Pulmonary artery endothelial cell (primary cell): ENCODE results near the gene CAT. TPM values are rescaled to one million over a fixed set of nuclear protein-coding genes. Genes with fewer than 3 reads are reported as not detected.

Experiments
- DNase-seq: peaks from one replicate; pipeline ENCODE4 v3.0.0-alpha.2; 2011; ENCODE audit warnings: low read depth, low spot score
- total RNA-seq: library from RNA; depleted of rRNA; stranded (reverse); fragments of >200 nt; gene quantifications from 2 replicates; pipeline ENCODE4 v1.2.3, GENCODE V29; 2014

The CAT gene
- total RNA-seq, 1 donor from 2014 or later: 45.9 TPM

DNA sequence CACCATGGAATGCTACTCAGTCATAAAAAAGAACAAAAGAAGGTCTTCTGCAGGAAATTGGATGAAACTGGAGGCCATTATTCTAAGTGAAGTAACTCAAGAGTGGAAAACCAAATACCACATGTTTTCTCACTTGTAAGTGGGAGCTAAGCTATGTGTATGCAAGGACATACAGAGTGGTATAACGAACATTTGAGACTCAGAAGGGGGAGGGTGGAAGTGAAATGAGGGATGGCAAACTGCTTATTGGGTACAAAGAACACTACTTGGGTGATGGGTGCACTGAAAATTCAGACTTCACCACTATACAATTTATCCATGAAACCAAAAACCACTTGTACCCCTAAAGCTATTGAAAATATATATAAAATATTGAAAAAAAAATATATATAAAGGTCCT lies 13.4 kb upstream of the CAT start:
- DNase-seq: no peak

DNA sequence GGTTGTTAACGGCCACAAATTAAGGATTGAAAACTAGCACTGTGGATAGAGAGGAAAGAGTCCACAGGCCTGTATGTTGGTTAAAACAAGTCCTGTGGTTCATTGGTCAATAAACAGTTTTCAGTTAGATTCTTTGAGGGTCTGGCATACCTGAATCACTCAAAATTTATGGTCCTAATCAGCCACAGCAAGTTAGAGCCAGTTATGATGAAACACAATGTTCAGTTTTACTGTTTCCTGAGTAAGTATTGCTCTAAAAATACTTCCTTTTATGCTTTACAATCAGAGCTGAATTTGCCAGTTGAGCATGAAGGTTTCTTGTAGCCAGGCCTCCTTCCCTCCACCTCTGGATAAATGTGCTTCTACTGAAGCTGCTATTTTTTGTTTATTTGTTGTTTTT lies 12.9 kb upstream of the CAT start:
- no peak for DNase-seq

DNA sequence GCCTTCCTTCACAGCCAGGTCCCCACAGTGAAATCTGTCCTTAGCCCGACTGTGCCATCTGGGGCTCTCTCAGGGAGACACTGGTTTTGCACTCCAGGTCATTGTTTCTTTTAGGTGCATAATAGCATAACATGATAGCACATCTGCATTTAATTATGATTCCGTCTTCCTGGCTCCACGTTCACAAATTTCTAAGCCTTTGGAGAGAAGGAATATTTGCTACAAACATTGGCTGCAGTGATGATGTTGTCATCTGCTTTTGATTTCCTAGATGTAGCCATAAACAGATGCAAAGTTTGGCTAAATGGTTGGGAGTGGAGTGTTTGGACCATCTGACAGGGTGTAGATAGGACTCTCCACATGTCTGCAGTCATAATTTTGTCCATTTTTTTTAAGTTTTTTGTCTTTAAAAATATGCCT lies 12.0 kb upstream of the CAT start:
- no peak for DNase-seq

DNA sequence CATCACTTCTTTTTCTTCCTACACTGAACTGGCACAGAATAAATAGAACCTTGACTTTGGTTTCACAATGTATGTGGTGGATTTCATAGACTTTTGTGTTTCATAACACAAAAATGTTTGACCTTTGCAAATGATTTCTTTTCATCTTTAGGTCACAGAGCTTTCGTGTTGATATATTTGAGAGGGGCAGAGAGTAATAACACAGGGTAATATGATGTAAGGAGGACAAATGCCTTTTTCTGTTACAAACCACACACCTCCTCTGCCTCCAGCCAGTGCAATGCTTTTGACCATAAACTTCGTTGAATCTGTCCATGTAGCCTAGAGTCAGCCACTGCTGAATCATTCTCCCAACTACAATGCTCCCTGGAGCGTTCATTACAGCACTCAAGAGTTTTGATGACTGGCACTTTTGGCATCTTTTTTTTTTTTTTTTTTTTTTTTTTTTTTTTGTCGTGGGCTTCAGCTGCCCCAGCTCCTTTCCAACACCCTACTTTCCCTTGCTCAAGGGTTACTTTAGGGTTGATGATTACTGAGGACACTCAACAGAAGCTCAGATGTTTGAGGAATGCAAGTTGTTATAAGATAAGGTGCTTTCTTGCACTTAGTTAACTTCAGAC lies 11.4 kb upstream of the CAT start:
- DNase-seq: no peak

DNA sequence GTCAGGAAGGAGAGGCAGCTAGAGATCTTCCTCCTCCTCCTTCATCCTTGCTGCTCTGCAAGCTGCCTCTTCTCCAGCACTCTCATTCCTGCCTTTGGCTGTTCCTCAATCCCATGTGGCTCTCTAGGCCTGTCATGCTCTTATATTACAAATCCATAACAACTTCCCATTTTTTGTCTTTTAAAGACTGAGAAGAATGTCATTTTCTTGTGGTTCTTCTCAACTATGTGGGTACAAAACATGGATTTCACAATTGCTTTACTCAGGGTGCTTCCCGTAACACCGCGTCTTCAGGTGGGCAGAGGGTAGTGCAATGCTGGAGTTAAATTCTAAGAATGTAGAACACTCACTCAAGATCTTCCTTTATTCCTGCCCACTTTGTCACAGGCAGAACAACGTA lies 6.8 kb upstream of the CAT start:
- DNase-seq: no peak

DNA sequence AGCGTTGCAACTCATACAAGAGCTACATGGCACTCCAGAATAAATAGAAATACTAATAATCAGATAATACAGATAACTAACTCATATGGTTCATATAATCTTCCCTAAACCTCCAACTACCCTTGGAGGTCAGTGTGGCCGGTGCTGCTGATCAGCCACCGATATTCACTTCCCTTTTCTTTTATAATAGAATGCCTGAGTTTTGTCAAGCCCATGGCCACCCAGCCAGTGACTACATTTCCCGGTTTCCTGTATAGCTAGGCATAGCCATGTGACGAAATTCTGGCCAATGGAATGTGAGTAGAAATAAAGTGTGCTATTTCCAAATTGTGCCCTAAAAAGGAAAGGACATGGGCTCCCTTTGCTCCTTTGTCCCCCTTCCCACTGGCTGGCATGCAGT lies 5.9 kb upstream of the CAT start:
- DNase-seq: no peak

DNA sequence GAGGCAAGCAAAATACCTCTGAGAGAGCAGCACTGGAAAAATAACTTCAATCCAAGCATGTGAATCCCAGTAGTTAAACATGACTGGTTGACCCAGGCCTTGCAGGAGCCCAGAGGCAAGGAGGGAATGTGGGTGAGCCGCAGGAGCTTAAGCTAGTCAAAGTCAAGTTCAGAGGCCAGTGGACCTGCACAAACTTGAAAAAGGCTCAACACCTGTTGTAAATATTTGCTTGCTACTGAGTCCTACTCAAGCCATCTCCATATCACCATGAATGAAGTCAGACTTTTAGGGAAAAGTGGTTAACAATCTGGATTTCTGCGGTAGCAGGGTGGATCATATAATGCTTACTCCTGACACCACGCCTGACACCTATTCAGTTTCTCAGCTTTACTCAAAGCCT lies 4.8 kb upstream of the CAT start:
- DNase-seq: no peak

DNA sequence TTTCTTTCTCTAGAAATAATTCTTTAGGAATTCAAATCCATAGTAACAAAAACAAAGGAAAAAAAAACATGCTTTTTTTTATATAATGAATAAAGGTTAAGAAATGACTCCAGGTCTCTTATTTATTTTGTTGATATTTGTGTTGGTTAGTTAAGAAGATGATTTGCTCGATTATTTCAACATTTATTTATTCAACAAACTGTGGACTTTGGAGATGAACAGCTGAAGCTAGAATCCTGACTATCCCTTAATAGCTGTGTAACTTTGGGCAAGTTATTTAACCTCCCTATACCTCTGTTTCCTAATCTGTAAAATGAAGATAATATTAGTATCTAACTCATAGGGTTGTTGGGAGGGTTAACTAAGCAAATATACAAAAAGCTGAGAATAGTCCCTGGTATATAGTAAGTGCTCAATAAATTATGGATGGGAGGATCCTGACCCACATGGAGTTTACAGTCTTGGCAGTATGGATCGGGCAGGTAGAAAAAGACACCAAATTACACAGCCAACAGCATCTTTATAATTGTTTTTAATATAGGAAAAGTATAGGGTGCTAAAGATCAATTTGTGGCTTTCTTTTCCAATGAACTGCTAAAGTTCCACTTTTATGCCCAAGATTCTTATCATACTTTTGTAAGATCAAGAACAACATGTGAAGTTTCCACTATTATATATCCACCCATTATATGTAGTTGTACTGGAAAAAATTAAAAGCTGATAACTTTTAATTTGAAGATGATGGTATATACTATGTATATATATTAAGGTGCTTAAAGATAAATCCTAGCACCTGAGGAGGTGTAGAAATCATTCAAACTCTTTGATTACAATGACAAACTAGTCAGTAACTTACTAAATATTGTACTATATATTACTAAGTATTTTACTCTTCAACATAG lies 1.3 kb upstream of the CAT start:
- DNase-seq: no peak

DNA sequence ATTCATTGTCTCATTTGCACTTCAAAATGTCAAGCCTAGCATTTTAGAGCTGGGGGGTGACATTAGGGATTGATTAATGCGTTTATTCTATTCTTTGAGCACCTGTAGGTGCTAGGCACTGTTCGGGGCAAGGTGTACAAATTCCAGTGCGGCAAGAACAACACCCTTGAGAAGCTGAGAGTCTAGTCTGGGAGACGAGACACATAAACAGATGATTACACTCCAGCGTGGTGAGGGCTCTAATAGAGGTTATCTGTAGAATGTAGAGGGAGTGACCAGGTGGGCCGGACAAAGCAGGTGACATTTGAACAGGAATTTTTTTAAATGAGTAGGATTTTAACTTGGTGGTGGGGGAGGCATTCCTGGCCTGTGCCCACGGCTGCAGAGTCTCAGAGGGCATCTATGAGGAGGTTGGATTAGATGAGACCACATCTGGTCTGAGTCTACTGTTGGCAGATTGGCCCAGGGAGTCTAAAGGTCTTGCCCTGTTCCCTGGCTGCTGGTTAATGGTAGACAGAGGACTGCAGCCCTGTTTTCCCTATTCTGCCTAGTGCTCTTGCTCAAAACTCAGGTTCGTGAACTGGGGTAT lies 970 bp downstream of the CAT start:
- no peak for DNase-seq

DNA sequence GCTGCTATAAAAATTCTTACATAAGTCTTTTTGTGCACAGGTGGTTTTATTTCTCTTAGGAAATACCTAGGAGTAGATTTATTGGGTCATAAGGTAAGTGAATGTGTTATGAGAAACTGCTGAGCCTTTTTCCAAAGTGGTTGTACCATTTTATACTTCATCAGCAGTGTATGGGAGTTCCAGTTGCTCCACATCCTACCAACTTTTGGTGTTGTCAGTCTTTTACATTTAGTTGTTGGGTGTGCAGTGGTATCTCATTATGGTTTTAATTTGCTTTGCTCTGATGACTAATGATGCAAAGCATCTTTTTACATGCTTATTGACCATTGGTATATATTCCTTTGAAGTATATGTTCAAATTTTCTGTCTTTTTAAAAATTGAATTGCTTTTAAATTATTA lies 3.1 kb downstream of the CAT start:
- no peak for DNase-seq

DNA sequence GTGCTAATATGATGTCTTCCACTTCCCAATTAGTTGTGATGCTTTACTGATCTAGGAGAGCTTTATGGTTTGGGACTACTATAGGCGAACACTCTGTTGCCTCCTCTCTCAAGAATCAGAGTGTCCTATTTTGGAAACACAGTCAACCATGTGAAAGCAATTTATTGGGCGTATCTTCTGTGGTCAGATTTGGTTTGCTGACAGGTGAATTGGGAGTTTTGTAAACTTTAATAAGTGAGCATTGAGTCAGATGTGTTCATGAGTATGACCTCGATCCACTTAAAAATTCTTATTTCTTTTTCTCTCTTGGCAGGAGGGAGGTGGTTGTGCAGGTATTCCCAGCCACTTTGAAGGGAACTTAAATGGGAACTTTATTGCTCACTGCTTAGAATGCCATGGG lies 4.4 kb downstream of the CAT start:
- no peak for DNase-seq

DNA sequence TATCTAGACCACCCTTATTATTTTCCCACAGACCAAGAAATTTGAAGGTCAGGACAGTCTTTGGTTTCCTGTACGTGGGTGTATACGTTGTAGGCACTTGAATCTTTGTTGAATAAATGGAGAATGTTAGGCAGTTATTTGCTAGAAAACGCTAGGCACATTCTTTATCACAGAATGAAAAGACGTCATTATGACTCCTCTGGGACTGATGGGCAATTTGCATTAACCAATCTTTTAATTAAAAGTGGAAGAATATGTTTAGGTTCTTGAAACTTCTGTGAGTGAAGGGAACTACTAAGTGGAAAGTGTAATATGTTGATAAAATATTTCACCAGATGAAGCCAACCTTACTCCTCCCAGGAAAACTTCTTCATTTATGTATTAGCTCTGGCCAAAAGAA lies 5.7 kb downstream of the CAT start:
- DNase-seq: no peak

DNA sequence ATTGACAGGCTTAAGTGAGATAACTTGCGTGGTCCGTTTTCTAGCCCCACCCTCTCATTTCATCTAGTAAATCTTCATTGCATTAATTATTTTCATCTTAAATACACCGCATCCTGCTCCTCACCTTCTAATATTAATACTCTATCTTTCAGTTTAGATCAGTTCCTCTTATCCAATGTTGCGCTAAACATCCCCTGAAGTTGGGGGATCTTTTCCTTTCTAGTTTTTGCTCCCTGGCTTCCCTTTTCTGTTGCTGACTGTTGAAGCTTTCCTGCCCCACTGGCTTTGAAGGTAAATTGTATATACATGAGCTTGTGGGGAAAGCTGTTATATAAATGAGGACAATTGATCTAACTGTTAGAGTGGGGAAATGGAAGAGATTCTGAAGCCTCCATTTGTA lies 7.2 kb downstream of the CAT start:
- DNase-seq: no peak

DNA sequence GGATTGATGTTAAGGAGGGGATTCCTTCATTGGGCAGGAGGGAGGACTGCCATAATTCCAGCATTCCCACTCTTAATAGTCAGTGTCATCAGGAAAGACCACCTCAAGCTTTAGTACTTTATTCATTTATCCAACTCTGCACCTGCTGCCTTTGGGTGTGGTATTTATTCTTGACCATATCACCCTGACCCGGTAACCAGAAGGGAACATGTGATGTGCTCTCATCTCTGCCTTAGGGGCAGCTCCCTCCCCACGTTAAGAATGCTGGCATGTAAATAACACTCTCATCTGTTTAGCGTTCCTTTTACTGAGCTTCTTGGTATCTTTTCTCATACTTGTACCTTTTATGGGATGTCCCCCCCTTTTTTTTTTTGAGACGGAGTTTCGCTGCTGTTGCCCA lies 7.7 kb downstream of the CAT start:
- no peak for DNase-seq

DNA sequence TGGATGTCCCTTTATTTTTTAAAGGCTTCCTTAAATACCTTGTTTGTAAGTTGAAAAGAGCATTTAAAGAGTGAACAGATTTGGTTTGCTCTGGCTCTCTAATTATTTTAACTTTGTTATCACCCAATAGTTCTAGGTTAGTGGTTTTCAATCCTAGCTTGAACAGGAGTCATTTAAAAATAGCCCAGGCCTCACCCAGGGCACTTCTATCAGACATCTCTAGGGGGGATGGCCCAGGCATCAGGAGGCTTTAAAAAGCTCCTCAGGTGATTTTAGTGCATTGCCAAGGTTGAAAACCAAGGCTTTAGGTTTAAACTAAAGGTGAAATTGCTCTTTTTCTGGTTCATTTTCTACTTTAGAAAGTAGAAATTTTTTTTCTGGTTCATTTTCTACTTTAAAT lies 8.3 kb downstream of the CAT start:
- DNase-seq: no peak

DNA sequence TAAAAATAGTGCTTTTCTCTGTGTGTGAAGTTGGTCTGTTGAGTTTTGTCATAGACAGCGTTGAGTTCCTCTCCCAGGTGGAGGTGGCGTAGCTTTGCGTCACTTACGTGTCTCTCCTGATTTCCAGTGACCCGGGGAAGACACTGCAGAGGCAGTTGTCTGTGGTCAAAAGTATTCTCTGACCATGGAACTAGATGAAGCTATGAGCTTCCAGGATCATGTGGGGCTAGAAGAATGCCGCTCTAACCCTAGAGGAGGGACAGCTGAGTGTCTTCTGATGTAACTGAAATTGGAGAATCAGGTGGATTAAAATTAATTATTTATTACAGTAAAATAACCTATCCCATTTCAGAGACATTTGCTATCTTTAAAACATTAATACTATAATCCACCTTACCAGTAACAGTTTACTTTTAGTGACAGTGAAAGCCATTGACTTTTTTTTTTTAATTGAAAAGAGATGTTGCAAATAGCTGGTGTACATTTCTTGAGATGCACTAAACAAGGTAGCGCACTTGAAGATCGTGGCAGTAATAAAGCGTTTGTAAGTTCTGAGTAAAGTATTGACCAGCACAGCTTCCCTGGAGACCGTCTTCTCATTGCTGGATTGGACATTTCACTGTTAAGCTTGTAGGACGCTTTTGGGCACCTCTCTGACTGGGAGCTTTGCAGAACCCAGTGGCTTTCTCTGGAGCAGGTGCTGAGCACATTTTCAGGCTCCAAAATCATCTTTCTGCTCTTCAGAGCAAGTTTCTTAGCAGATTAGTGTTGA lies 9.7 kb downstream of the CAT start:
- DNase-seq: no peak

DNA sequence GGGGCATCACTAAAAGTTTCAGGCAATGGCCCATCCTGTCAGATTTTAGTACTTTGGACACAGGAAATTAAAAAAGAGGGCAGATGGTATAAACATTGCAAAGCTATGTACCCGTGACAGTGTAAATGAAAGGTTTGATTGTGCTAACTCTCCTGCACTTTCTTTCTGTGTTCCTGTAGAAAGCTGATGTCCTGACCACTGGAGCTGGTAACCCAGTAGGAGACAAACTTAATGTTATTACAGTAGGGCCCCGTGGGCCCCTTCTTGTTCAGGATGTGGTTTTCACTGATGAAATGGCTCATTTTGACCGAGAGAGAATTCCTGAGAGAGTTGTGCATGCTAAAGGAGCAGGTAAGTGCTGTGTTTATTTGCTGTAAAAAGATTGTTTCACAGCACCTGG lies 10.3 kb downstream of the CAT start:
- DNase-seq: no peak

DNA sequence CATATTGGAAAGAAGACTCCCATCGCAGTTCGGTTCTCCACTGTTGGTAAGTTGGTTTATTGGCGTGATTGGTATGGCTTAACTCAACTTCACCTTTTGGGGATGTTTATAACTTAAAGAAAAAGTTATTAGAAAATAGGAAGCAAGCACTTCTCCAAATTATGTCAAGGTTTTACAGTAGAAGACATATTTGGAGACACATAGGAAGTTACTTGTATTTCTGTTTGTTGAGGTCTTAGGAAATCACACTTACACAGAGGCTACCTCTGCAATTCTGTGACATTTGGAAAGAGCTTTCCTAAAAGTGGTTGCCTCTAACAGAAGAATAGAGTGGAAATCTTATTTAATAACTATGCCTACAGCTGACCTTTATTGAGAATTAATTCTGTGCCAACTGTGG lies 12.3 kb downstream of the CAT start:
- no peak for DNase-seq

DNA sequence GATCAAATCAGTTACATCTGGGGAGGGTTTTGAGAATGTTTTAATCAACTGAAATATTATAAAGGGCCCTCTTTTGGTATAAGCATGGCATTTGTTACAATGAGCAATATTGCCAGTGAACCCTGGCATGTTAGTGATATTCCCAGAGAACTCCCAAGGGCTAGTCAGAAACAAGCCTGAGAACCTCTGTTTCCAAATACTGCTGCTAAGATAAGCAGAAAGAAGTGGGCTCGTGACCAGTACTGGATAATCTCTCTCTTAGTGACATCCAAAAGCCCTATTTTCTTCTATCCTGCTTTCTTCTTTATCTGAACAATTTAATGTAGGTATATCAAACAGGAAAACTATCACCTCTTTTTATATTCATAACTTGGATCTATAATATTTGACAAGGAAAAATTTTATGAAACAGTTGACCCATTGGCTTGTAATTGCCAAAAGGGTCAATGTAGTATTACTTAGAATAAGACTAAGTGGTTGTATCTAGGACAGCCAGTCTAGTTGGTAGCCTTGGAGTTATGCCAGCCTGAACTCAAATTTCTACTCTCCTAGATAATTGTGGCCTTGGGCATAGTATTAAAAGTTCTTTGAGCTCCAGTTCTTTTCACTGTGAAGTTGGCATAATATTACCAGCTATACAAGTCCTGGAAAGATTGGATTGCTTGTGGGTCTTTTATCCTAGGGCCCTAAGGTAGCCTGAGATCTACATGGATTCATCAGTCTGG lies 15.7 kb downstream of the CAT start:
- no peak for DNase-seq

DNA sequence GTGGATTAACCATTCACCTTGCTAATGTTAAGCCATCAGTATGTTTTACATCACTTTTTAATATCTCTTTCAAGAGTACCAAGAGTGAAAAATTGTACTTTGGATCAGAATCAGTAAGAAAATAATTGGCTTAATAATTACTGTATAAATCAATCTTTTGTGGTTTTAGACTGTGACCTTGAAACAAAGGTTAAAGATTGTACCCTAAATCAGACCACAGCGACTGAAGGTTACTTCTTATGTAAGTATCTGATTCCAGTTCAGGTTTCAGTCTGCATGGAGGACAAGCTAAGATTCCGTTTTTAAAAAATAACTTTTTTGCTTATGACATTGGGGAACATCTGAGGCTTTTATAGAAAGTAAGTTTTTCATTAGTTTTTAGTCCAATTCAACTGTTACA lies 18.9 kb downstream of the CAT start:
- DNase-seq: no peak

DNA sequence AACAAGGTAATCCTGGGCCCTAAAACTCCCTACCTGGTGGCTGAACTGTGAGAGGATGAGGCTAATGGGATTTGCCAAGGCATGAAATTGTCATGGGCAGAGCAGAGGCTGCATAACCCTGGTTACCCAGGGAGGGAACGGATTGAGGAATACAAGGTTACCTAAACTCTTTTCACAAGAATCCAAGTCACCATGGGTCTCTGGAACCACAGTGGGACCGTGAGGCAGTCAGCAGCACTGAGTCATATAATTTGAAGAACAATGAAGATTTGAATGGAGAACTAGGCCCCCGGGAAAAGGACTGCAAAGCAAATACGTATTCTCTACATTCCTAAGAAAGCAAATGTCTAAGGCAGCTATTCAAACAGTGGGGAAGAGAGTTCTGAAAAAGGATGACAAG lies 19.8 kb downstream of the CAT start:
- no peak for DNase-seq
